Measurements from ENCODE around the gene ADSL.

ADSL gene

DNA sequence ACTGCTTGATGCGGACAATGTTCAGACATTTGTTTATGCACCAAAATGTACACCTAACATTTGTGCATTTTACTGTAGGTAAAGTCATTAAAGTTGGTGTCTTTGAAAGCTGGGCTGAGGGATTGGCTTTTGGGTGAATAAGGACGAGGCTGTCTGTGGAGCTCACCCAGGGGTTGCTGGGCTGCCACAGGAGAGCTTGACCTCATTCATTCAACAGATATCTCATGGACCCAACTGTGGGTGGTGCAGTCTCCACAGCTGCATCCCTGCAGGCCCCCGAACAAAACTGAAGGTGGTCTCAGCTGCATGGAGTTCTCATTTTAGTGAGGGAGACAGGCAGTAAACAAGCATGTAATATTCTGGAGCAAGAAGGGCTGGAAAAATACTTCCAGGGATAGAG lies 56.8 kb downstream of the ADSL start:
- TF ChIP-seq CSDC2 (CRISPR knock-in tag; IDR thresholded peaks at IDR 0.05): no peak
- no peak for TF ChIP-seq ZC3H10 (CRISPR knock-in tag; IDR thresholded peaks at IDR 0.05)
- TF ChIP-seq, protein P1, sequence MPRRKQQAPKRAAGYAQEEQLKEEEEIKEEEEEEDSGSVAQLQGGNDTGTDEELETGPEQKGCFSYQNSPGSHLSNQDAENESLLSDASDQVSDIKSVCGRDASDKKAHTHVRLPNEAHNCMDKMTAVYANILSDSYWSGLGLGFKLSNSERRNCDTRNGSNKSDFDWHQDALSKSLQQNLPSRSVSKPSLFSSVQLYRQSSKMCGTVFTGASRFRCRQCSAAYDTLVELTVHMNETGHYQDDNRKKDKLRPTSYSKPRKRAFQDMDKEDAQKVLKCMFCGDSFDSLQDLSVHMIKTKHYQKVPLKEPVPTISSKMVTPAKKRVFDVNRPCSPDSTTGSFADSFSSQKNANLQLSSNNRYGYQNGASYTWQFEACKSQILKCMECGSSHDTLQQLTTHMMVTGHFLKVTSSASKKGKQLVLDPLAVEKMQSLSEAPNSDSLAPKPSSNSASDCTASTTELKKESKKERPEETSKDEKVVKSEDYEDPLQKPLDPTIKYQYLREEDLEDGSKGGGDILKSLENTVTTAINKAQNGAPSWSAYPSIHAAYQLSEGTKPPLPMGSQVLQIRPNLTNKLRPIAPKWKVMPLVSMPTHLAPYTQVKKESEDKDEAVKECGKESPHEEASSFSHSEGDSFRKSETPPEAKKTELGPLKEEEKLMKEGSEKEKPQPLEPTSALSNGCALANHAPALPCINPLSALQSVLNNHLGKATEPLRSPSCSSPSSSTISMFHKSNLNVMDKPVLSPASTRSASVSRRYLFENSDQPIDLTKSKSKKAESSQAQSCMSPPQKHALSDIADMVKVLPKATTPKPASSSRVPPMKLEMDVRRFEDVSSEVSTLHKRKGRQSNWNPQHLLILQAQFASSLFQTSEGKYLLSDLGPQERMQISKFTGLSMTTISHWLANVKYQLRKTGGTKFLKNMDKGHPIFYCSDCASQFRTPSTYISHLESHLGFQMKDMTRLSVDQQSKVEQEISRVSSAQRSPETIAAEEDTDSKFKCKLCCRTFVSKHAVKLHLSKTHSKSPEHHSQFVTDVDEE (CRISPR knock-in tag; IDR thresholded peaks at IDR 0.05): no peak
- no peak for TF ChIP-seq TOX (CRISPR knock-in tag; IDR thresholded peaks at IDR 0.05; ENCODE audit: borderline replicate concordance)
- ATAC-seq: no peak

DNA sequence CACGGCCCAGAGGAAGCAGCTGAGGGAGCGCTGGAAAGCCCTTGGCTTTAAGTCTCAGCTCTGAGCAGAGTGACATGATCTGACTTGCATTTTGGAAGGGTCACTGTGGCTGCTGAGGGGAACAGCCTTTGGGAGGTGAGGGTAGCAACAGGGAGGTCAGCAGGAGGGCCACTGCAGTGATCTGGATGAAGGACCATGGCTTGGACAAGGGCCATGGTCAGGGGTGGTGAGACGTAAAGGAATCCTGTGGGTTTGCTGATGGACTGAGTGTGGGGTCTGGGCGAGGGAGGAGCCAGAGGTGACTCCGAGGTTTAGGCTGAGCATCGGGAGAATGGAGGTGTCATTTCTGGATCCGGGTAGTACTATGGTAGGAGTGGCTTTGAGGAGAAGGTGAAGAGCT lies 57.4 kb downstream of the ADSL start:
- no peak for ATAC-seq

DNA sequence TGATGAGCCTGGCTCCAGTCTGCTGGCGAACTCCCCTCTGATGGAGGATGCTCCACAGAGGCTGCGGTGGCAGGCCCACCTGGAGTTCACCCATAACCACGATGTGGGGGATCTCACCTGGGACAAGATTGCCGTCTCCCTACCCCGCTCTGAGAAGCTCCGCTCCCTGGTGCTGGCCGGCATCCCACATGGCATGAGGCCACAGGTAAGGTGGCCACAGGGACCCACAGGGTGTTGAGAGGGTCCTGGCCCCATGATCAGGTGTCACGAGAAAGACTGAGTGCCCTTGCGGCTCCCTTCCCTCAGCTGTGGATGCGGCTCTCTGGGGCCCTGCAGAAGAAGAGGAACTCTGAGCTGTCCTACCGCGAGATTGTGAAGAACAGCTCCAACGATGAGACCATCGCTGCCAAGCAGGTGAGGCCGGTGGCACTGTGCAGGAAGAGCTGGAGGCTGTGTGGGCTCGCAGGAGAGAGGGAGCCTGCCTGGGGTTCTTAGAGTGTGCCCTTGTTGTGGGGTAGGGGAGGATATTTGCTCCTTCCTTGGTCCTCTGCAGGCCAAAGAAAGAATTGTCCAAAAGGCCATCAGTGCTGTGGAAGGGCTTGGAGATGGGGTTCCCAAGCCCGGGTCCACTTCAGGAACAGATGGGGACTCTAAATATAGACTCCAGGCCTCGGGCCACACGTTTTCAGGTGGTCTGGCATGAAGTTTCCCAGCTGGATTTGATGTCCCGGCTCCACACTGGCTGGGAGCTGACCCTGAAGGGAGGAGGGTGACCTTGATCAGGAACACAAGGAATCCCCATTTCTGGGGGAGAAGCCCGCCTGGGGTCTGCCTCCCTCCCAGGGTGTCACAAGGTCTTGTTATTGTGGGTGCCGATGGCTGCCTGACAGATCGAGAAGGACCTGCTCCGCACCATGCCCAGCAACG lies 58.2 kb downstream of the ADSL start:
- no peak for ATAC-seq
- TF ChIP-seq ISL1 (CRISPR knock-in tag; IDR thresholded peaks at IDR 0.05): no peak
- no peak for TF ChIP-seq OSR1 (CRISPR knock-in tag; IDR thresholded peaks at IDR 0.05)
- TF ChIP-seq ZFP30 (CRISPR knock-in tag; IDR thresholded peaks at IDR 0.05): no peak
- no peak for TF ChIP-seq ZNF565 (CRISPR knock-in tag; conservative IDR thresholded peaks at IDR 0.05; ENCODE audit: low read depth)
- TF ChIP-seq ESRRG (CRISPR knock-in tag; IDR thresholded peaks at IDR 0.05): no peak
- TF ChIP-seq, protein P2, sequence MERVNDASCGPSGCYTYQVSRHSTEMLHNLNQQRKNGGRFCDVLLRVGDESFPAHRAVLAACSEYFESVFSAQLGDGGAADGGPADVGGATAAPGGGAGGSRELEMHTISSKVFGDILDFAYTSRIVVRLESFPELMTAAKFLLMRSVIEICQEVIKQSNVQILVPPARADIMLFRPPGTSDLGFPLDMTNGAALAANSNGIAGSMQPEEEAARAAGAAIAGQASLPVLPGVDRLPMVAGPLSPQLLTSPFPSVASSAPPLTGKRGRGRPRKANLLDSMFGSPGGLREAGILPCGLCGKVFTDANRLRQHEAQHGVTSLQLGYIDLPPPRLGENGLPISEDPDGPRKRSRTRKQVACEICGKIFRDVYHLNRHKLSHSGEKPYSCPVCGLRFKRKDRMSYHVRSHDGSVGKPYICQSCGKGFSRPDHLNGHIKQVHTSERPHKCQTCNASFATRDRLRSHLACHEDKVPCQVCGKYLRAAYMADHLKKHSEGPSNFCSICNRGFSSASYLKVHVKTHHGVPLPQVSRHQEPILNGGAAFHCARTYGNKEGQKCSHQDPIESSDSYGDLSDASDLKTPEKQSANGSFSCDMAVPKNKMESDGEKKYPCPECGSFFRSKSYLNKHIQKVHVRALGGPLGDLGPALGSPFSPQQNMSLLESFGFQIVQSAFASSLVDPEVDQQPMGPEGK (CRISPR knock-in tag; IDR thresholded peaks at IDR 0.05; ENCODE audit: borderline replicate concordance): no peak
- TF ChIP-seq GLIS3 (CRISPR knock-in tag; IDR thresholded peaks at IDR 0.05): no peak
- TF ChIP-seq BACH2 (CRISPR knock-in tag; IDR thresholded peaks at IDR 0.05; ENCODE audit: borderline replicate concordance): no peak
- TF ChIP-seq ZNF8 (CRISPR knock-in tag; IDR thresholded peaks at IDR 0.05): no peak
- TF ChIP-seq, protein P3, sequence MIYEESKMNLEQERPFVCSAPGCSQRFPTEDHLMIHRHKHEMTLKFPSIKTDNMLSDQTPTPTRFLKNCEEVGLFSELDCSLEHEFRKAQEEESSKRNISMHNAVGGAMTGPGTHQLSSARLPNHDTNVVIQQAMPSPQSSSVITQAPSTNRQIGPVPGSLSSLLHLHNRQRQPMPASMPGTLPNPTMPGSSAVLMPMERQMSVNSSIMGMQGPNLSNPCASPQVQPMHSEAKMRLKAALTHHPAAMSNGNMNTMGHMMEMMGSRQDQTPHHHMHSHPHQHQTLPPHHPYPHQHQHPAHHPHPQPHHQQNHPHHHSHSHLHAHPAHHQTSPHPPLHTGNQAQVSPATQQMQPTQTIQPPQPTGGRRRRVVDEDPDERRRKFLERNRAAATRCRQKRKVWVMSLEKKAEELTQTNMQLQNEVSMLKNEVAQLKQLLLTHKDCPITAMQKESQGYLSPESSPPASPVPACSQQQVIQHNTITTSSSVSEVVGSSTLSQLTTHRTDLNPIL (CRISPR knock-in tag; IDR thresholded peaks at IDR 0.05; ENCODE audit: low read depth): no peak
- TF ChIP-seq ZNF70 (CRISPR knock-in tag; IDR thresholded peaks at IDR 0.05): no peak
- TF ChIP-seq, protein P4, sequence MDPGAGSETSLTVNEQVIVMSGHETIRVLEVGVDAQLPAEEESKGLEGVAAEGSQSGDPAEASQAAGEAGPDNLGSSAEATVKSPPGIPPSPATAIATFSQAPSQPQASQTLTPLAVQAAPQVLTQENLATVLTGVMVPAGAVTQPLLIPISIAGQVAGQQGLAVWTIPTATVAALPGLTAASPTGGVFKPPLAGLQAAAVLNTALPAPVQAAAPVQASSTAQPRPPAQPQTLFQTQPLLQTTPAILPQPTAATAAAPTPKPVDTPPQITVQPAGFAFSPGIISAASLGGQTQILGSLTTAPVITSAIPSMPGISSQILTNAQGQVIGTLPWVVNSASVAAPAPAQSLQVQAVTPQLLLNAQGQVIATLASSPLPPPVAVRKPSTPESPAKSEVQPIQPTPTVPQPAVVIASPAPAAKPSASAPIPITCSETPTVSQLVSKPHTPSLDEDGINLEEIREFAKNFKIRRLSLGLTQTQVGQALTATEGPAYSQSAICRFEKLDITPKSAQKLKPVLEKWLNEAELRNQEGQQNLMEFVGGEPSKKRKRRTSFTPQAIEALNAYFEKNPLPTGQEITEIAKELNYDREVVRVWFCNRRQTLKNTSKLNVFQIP (CRISPR knock-in tag; IDR thresholded peaks at IDR 0.05; ENCODE audit: borderline replicate concordance, low read depth): no peak
- no peak for TF ChIP-seq TCF4 (CRISPR knock-in tag; IDR thresholded peaks at IDR 0.05; ENCODE audit: borderline replicate concordance)
- no peak for TF ChIP-seq ZC3H10 (CRISPR knock-in tag; IDR thresholded peaks at IDR 0.05)
- no peak for TF ChIP-seq SNAI2 (CRISPR knock-in tag; IDR thresholded peaks at IDR 0.05)
- TF ChIP-seq, protein P5, sequence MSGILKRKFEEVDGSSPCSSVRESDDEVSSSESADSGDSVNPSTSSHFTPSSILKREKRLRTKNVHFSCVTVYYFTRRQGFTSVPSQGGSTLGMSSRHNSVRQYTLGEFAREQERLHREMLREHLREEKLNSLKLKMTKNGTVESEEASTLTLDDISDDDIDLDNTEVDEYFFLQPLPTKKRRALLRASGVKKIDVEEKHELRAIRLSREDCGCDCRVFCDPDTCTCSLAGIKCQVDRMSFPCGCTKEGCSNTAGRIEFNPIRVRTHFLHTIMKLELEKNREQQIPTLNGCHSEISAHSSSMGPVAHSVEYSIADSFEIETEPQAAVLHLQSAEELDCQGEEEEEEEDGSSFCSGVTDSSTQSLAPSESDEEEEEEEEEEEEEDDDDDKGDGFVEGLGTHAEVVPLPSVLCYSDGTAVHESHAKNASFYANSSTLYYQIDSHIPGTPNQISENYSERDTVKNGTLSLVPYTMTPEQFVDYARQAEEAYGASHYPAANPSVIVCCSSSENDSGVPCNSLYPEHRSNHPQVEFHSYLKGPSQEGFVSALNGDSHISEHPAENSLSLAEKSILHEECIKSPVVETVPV (CRISPR knock-in tag; IDR thresholded peaks at IDR 0.05): no peak

More for the DNA sequence above, 57.4 kb downstream of the ADSL start:
- no peak for TF ChIP-seq TOX (CRISPR knock-in tag; IDR thresholded peaks at IDR 0.05; ENCODE audit: borderline replicate concordance)
- TF ChIP-seq ZFP3 (CRISPR knock-in tag; IDR thresholded peaks at IDR 0.05): no peak
- no peak for TF ChIP-seq ESRRG (CRISPR knock-in tag; IDR thresholded peaks at IDR 0.05)
- no peak for TF ChIP-seq CSDC2 (CRISPR knock-in tag; IDR thresholded peaks at IDR 0.05)
- TF ChIP-seq, protein P1 (CRISPR knock-in tag; IDR thresholded peaks at IDR 0.05): no peak
- no peak for TF ChIP-seq ZNF565 (CRISPR knock-in tag; conservative IDR thresholded peaks at IDR 0.05; ENCODE audit: low read depth)
- no peak for TF ChIP-seq BACH2 (CRISPR knock-in tag; IDR thresholded peaks at IDR 0.05; ENCODE audit: borderline replicate concordance)
- TF ChIP-seq ZFP30 (CRISPR knock-in tag; IDR thresholded peaks at IDR 0.05): no peak
